ENCODE results near the gene WASF3. TPM values are rescaled to one million over a fixed set of nuclear protein-coding genes. Genes with fewer than 3 reads are reported as not detected.

WASF3 gene
- total RNA-seq, 1 donor from 2014 or later: 11.5 TPM

- ATAC-seq (no peak), DNase-seq (no peak)
- intact Hi-C loops (cut with micrococcal nuclease): no loop called here
Observed at GRCh38 chr13:26664286-26664685, 106.8 kb downstream of the WASF3 start.

- intact Hi-C loops (cut with micrococcal nuclease): no loop called here
- no peak for ATAC-seq
- no peak for DNase-seq
Observed at GRCh38 chr13:26664876-26665275, 107.4 kb downstream of the WASF3 start.

- DNase-seq (no peak), ATAC-seq (no peak)
- intact Hi-C loops (cut with micrococcal nuclease): no loop called here
Observed at GRCh38 chr13:26668357-26669146, 111.1 kb downstream of the WASF3 start.

DNA sequence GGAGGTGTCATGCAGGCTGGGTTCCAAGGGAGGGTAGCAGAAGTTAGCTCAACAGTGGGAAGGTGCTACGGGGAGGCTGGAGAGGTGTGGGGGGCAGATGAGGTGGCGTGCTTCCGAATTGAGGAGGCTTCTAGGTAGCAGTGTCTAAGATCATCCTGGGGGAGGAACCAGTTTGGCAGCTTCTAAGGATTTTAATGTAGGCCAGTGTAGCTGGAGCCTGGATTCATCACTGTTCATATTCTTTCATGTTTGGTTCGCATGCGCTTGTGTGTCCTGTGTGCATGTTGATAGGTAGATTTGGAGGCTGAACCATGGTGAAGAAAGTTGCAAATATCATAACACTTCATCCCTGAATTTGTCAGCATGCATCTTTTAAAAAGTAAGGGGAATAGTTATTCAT lies 116.4 kb downstream of the WASF3 start:
- DNase-seq (no peak), ATAC-seq (no peak)
- intact Hi-C loops (cut with micrococcal nuclease): no loop called here

DNA sequence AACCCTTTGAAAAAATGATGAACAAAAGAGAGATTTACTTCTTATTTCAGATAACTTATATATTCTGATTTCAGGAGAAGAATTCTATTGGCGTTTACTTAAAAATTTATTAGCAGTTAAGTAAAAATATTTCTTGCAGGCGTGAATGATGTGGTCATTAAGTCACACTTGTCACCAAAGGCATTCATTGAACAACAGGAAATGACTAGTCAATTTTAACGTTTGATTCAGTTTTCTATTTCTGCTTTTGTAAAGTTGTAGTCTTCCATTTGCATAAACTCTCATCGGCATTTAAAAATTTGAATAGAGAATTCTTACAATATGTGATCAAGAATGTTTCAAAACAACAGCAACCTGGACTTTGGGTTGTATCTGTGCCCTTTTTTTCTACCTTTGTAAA lies 119.7 kb downstream of the WASF3 start:
- no peak for ATAC-seq
- intact Hi-C loops (cut with micrococcal nuclease): no loop called here
- no peak for DNase-seq

DNA sequence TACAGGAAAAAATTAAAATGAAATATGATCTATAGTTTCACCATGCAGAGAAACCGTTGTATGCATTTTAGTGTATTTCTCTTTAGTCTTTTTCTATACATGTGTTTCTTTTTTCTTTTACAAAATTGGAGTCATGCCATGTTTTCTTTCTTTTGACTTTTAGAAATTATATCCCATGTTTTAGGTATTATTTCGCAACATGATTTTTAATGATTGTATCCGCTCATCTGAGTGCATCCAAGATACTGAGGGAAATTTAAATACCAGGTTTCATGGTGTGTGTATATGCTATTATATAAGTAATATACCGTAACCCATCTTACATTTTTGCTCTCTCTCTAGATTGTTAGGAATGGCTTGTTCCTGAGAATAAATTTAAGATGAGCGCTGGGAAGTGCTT lies 120.8 kb downstream of the WASF3 start:
- ATAC-seq: no peak
- intact Hi-C loops (cut with micrococcal nuclease): no loop called here
- DNase-seq: no peak

GRCh38 chr13:26678796-26679195 lies 121.3 kb downstream of the WASF3 start:
- intact Hi-C loops (cut with micrococcal nuclease): no loop called here
- DNase-seq: no peak
- no peak for ATAC-seq

GRCh38 chr13:26679411-26680122 lies 122.1 kb downstream of the WASF3 start:
- ATAC-seq (no peak), DNase-seq (no peak)
- intact Hi-C loops (cut with micrococcal nuclease): no loop called here

DNA sequence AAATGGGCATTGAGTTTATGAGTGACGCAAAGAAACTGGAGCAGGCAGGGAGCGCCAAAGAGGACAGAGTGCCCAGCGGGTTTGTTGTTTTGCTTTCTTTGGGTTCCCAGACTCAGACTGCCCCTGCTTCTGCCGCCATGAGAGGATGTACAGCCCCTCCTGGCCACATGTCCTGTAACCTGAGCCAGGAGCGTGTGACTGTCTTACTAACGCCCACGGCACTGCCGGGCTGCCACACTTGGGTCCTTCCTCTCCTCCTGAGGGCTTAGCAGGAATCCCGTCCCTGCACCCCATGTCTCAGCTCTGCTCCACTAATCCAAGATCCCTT lies 122.6 kb downstream of the WASF3 start:
- intact Hi-C loops (cut with micrococcal nuclease): no loop called here
- ATAC-seq (no peak), DNase-seq (no peak)

- ATAC-seq (no peak), DNase-seq (no peak)
- intact Hi-C loops (cut with micrococcal nuclease): no loop called here
Observed at GRCh38 chr13:26680572-26680971, 123.1 kb downstream of the WASF3 start.

DNA sequence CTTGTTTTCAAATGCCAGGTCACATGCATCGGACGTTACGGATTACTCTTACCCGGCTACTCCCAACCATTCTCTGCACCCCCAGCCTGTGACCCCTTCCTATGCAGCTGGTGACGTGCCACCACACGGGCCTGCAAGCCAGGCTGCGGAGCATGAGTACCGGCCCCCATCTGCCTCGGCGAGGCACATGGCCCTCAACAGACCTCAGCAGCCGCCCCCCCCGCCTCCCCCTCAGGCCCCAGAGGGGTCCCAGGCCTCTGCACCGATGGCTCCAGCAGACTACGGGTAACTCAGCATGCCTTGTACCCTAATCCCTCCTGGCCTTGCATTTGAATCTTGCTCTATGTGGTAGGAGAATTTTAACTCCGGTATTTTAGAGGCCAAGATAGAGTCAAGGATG lies 123.6 kb downstream of the WASF3 start:
- DNase-seq: no peak
- no peak for ATAC-seq
- intact Hi-C loops (cut with micrococcal nuclease): no loop called here

DNA sequence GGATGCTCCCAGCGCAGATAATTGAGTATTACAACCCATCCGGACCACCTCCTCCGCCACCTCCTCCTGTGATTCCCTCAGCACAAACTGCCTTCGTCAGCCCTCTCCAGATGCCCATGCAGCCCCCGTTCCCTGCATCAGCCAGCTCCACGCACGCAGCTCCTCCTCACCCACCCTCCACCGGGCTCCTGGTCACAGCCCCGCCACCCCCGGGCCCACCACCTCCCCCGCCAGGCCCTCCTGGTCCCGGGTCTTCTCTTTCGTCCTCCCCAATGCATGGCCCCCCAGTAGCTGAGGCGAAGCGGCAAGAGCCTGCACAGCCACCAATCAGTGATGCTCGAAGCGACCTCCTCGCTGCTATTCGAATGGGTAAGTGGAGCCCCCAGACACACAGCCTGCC lies 125.1 kb downstream of the WASF3 start:
- intact Hi-C loops (cut with micrococcal nuclease): no loop called here
- no peak for DNase-seq

GRCh38 chr13:26685606-26686005 lies 128.1 kb downstream of the WASF3 start:
- intact Hi-C loops (cut with micrococcal nuclease): no loop called here
- ATAC-seq: no peak
- DNase-seq: no peak

More for the DNA sequence above, 125.1 kb downstream of the WASF3 start:
- ATAC-seq: no peak

DNA sequence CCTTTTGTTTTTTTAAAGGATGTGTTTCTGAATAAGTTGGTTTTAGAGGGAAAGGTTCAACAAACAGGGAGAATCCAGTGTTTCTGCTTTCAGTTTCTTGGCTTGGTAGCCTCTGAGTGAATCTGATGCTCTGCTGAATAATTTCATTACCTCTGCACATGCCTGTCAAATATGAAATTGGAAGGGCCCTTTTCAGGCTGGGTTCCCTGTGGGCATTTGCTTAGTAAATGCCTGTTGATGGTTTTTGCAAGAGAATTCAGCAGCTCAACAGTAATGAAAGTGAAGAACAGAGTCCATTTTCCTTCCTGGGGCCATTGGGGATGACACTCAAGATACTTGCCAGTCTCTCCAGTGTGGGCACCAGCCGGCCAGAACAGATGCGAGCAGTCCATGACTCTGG lies 128.8 kb downstream of the WASF3 start:
- intact Hi-C loops (cut with micrococcal nuclease): no loop called here
- DNase-seq (no peak), ATAC-seq (no peak)

DNA sequence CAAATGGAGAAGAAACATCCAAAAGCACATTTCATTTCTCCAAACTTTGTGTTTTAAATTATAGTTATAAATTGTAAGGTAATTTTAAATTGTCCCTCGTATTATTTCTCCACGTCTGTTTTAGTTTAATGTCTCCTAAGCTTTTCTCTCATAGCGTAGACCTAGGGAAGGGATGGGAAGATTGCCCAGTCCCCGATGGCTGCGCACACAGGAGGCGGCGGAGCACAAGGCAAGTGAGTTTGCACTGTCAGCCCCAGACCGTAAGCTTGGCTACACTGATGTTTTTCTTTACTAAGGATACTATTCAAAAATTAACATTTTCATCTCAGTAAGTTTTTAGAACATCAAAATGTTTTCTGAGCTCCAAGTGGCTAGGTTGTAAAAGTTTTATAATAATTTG lies 130.8 kb downstream of the WASF3 start:
- DNase-seq (no peak), ATAC-seq (no peak)
- intact Hi-C loops (cut with micrococcal nuclease): no loop called here

GRCh38 chr13:26688980-26689379 lies 131.5 kb downstream of the WASF3 start:
- DNase-seq (no peak), ATAC-seq (no peak)
- intact Hi-C loops (cut with micrococcal nuclease): no loop called here

- ATAC-seq: no peak
- intact Hi-C loops (cut with micrococcal nuclease): loop anchor here (10.0 kb wide), 1 partner anchor 509 kb away; no protein-coding TSS in a partner anchor
- no peak for DNase-seq
Observed at GRCh38 chr13:26693749-26694463, 136.4 kb downstream of the WASF3 start.

- intact Hi-C loops (cut with micrococcal nuclease): loop anchor here (10.0 kb wide), 1 partner anchor 510 kb away; no protein-coding TSS in a partner anchor
- no peak for ATAC-seq
- DNase-seq: no peak
Observed at GRCh38 chr13:26694609-26695359, 137.3 kb downstream of the WASF3 start.

GRCh38 chr13:26695360-26695705 lies 137.8 kb downstream of the WASF3 start:
- intact Hi-C loops (cut with micrococcal nuclease): loop anchor here (10.0 kb wide), 1 partner anchor 511 kb away; no protein-coding TSS in a partner anchor
- peak; percentile 38 for DNase-seq
- ATAC-seq: peak; percentile 38

Data from left ventricle myocardium superior (tissue), 1 donor.